Motor neuron (in vitro differentiated cells): ENCODE data around the gene MTO1. TPM values are rescaled to one million over a fixed set of nuclear protein-coding genes. Genes with fewer than 3 reads are reported as not detected.
A peak's percentile ranks its signal among the peaks of the same experiment; 100 is the strongest.
"Not testable (repeated sequence)": the region's sequence is repeated elsewhere in the genome, so short reads cannot be mapped to it uniquely, and the experiment has no call there.

Experiments
- ATAC-seq, 8 experiments: fragments of 200-7000 bp; cut with Tn5 transposase; replicated peaks in 6 of 8; 2 replicates each; pipeline ENCODE4 v1.8.0; 2021; ENCODE audit warnings: mild to moderate bottlenecking in 8 of 8, moderate library complexity in 8 of 8
- H3K27ac ChIP-seq, 2 donors: fragments of 250-450 bp; sonication (Bioruptor Pico); 2 replicates each; pipeline ENCODE4 v1.9.0; 2021; ENCODE audit warnings: antibody characterized with exemption in 2 of 2, mild to moderate bottlenecking in 2 of 2, moderate library complexity in 1 of 2
- H3K4me1 ChIP-seq, 2 donors: fragments of 250-450 bp; sonication (Bioruptor Pico); replicated peaks in 1 of 2; 2 replicates each; pipeline ENCODE4 v1.6.1; 2021; ENCODE audit warnings: antibody characterized with exemption in 2 of 2, mild to moderate bottlenecking in 2 of 2, moderate library complexity in 1 of 2
- H3K4me3 ChIP-seq, 5 donors: fragments of 250-450 bp; sonication (Bioruptor Pico); 2 replicates each; pipeline ENCODE4 v1.9.0; 2021; ENCODE audit warnings: antibody characterized with exemption in 5 of 5, mild to moderate bottlenecking in 5 of 5, moderate library complexity in 4 of 5
- WGBS, 10 experiments: fragments of 450-650 bp; shearing (Covaris generic); methylation state at CpG; one replicate each; pipeline ENCODE4 v1.0.0; 2022; 5-methylcytosine and 5-hydroxymethylcytosine counted together
- in situ Hi-C, 9 experiments: fragments of 400-800 bp; cut with MboI; loops; one replicate each; pipeline ENCODE4 v1.15.0; 2021; ENCODE audit warnings: low sequenced_read_pairs in 9 of 9, low pct_unique_long_range_greater_than_20kb in 2 of 9; ENCODE audit not compliant: unreplicated experiment in 9 of 9
- total RNA-seq, 8 experiments: library from RNA; unstranded; fragments of 300-600 nt; gene quantifications; 2 replicates each; pipeline versions ENCODE4 v1.2.3 to v1.2.4, GENCODE V29; 2022

MTO1 gene
- total RNA-seq, 8 experiments from 2014 or later, result 18.9 to 35.1 (median 25.2) TPM

DNA sequence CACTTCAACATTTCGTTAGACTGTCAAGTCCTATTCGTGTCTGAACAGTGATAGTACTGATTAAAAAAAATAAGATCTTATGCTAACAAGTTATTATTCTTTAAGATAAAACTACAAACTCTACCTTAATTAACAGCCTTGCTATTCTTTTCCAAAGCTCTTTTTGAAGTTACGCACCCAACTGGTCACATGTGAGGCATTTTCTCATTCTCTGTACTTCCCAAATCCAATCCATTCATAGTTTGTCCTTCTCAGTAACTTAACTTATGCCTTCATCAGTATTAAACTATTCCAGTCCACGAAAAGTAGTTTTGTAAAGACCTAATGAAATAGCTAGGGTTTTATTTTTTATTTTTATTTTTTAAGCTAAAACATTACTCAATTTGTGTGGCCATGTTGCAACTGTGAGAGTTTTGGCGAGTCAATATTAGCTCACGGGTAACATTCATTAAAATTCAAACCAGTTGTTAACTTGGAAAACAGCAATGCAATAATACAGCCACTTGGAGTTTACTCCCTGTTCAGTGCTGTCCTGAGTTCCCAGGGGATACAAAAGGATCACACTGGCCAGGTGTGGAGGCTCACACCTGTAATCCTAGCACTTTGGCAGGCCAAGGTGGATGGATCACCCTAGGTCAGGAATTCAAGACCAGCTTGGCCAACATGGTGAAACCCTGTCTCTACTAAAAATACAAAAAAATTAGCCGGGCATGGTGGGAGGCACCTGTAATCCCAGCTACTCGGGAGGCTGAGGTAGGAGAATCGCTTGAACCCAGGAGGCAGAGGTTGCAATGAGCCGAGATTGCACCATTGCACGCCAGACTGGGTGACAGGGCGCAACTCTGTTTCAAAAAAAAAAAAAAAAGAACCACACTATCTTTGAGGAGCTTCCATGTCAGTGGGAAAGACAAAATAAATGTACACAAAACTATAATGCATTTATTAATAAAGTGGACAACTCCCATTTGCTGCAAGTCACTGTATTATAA, 87.2 kb downstream of the MTO1 start:
- Histone ChIP-seq H3K4me3 (no peak overlapping the region), H3K27ac (no peak overlapping the region), H3K4me1 (no peaks in the 10 kb centered on the region)
- in situ Hi-C loops, result no loop called here
- WGBS, 10 experiments, result 60 to 98% (median 79%) methylated on average over 4 to 12 of the region's 12 CpGs
- no peak for ATAC-seq

DNA sequence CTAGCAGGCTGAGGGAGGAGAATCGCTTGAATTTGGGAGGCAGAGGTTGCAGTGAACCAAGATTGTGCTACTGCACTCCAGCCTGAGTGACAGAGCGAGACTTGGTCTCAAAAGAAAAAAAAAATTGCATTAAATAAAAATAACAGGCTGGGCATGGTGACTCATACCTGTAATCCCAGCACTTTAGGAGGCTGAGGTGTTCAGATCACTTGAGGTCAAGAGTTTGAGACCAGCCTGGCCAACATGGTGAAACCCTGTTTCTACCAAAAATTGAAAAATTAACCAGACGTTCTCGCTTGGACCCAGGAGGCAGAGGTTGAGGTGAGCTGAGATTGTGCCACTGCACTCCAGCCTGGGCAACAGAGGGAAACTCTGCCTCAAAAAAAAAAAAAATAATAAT, 89.6 kb downstream of the MTO1 start:
- ATAC-seq, H3K4me3 ChIP-seq, H3K4me1 ChIP-seq, H3K27ac ChIP-seq, in situ Hi-C loops: not testable (repeated sequence)
- 80 to 100% (median 93%) methylated on average over 1 to 4 of the region's 4 CpGs for WGBS, 10 experiments

DNA sequence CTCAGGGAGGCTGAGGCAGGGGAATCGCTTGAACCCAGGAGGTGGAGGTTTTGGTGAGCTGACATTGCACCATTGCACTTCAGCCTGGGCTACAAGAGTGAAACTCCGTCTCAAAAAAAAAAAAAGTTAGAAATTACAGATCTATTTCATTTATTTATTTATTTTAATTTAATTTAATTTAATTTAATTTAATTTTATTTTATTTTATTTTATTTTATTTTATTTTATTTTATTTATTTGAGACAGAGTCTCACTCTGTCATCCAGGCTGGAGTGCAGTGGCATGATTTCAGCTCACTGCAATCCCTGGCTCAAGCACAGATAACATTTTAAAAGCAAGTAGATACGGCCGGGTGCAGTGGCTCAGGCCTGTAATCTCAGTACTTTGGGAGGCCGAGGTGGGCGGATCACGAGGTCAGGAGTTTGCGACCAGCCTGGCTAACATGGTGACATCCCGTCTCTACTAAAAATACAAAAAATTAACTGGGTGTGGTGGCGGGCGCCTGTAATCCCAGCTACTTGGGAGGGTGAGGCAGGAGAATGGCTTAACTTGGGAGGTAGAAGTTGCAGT, 93.9 kb downstream of the MTO1 start:
- peaks cover 6 to 18% of the 10 kb centered on the region in 2 donors for H3K4me1 ChIP-seq
- H3K27ac ChIP-seq, H3K4me3 ChIP-seq, ATAC-seq, in situ Hi-C loops: not testable (repeated sequence)
- WGBS, 10 experiments, result 80 to 100% (median 89%) methylated on average over 1 to 11 of the region's 11 CpGs; no CpG with 5 or more reads in 1 of the 10 experiments

DNA sequence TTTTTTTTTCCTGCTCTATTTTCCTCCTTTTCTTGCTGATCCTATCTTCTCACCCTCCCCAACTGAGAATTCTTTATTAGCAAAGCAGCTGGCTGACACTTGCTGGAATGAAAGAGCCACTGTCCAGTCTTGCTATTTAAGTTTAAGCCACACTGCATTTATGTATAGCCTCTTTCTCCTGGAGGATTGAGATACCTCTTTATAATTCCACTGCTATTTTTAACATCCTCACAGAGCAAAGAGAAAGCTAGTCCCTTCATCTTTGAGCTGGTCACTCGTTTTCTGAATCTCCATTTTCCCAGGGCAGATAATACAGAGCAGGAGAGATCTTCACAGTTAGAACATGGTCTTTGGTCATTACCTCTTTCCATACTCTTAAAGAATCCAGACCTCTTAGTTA, 95.3 kb downstream of the MTO1 start:
- 0 to 60% (median 22%) methylated on average over 1 of the region's 1 CpG; no CpG with 5 or more reads in 1 of the 10 experiments for WGBS, 10 experiments
- Histone ChIP-seq H3K27ac (no peak overlapping the region), H3K4me1 (peaks cover 8 to 21% of the 10 kb centered on the region in 2 donors), H3K4me3 (no peak overlapping the region)
- peak in 4 of 8 experiments; percentile 20 to 59 (median 46) for ATAC-seq
- in situ Hi-C loops, result no loop called here

Other genes starting within 250 kb of the MTO1 start
- 1 to 10 TPM in 2 of 8 experiments, under 1 TPM in 3, not detected in 3; 0.63 to 1.4 (median 1.00) TPM for gene KHDC1L, start 236.2 kb upstream of the MTO1 start, total RNA-seq
- 10 to 100 TPM in 3 of 8 experiments, 1 to 10 TPM in 4, not detected in 1; 1.5 to 15.2 (median 8.3) TPM for gene KHDC1, start 198.5 kb upstream of the MTO1 start, total RNA-seq
- gene DPPA5, start 107.5 kb upstream of the MTO1 start, total RNA-seq, result not detected
- 1 to 10 TPM in 1 of 8 experiments, under 1 TPM in 3, not detected in 4; 0.29 to 1.0 (median 0.71) TPM for gene KHDC3L, start 99.1 kb upstream of the MTO1 start, total RNA-seq
- not detected for gene OOEP, start 91.8 kb upstream of the MTO1 start, total RNA-seq
- gene DDX43, start 66.9 kb upstream of the MTO1 start, total RNA-seq, result under 1 TPM in 1 of 8 experiments, not detected in 7; 0.33 TPM
- gene CGAS, start 9.4 kb upstream of the MTO1 start, total RNA-seq, result 1 to 10 TPM in 1 of 8 experiments, under 1 TPM in 7; 0.14 to 1.0 (median 0.28) TPM
- gene EEF1A1, start 59.3 kb downstream of the MTO1 start, total RNA-seq, result over 10,000 TPM in 7 of 8 experiments, 1,000 to 10,000 TPM in 1; 9,744 to 15,299 (median 11,254) TPM
- 10 to 100 TPM in 6 of 8 experiments, 1 to 10 TPM in 2; 6.8 to 26.2 (median 15.2) TPM for gene SLC17A5, start 192.3 kb downstream of the MTO1 start, total RNA-seq
- gene CD109, start 234.5 kb downstream of the MTO1 start, total RNA-seq, result 10 to 100 TPM in 3 of 8 experiments, 1 to 10 TPM in 1, under 1 TPM in 4; 0.21 to 24.1 (median 5.2) TPM